Upper lobe of left lung (tissue), 6 donors: ENCODE results near the gene PRKAR1A. TPM values are rescaled to one million over a fixed set of nuclear protein-coding genes. Genes with fewer than 3 reads are reported as not detected.

Experiments used
- ATAC-seq, 2 donors: fragments of 200-7000 bp; cut with Tn5 transposase; one replicate each; pipeline ENCODE4 v1.9.1; 2022; ENCODE audit warnings: mild to moderate bottlenecking in 2 of 2, moderate library complexity in 2 of 2; ENCODE audit not compliant: low FRiP score in 2 of 2
- DNase-seq, 2 donors: peaks; one replicate each; pipeline ENCODE4 v3.0.0-alpha.2; 2019 to 2020
- H3K27ac ChIP-seq, 4 donors: fragments of 200-600 bp; sonication (generic); one replicate each; pipeline ENCODE4 v1.5.1; 2016 to 2019
- H3K27me3 ChIP-seq, 4 donors: fragments of 200-600 bp; sonication (generic); one replicate each; pipeline ENCODE4 v1.5.1; 2017 to 2019
- H3K36me3 ChIP-seq, 4 donors: fragments of 200-600 bp; sonication (generic); one replicate each; pipeline ENCODE4 v1.5.1; 2016 to 2019
- H3K4me1 ChIP-seq, 4 donors: fragments of 200-600 bp; sonication (generic); one replicate each; pipeline ENCODE4 v1.5.1; 2018 to 2019
- H3K4me3 ChIP-seq, 4 donors: fragments of 200-600 bp; sonication (generic); one replicate each; pipeline ENCODE4 v1.5.1; 2017 to 2019; ENCODE audit warnings: mild to moderate bottlenecking in 2 of 4, moderate library complexity in 1 of 4
- H3K9me3 ChIP-seq, 4 donors: fragments of 200-600 bp; sonication (generic); one replicate each; pipeline ENCODE4 v1.5.1; 2018 to 2019
- EP300 ChIP-seq, 4 donors: sonication (generic); formaldehyde crosslinking; IDR thresholded peaks; one replicate each; pipeline ENCODE4 v1.5.1; 2017; ENCODE audit warnings: antibody characterized with exemption in 4 of 4, control low read depth in 2 of 4
- POLR2A ChIP-seq, 4 donors: fragments of 450-650 bp; IDR thresholded peaks; one replicate each; pipeline ENCODE4 v1.5.1; 2016 to 2017; ENCODE audit warnings: antibody characterized with exemption in 4 of 4, mild to moderate bottlenecking in 2 of 4
- POLR2AphosphoS5 ChIP-seq, 2 donors: sonication (generic); formaldehyde crosslinking; IDR thresholded peaks; one replicate each; pipeline ENCODE4 v1.5.1; 2017; ENCODE audit warnings: antibody characterized with exemption in 2 of 2
- WGBS, 2 donors: methylation state at CpG; one replicate each; pipeline ENCODE4 v1.1.5; 2017 to 2018; 5-methylcytosine and 5-hydroxymethylcytosine counted together
- total RNA-seq, 6 donors: library from RNA; depleted of rRNA in 4 of 6; stranded (reverse); fragments of >200 nt in 4 of 6; gene quantifications; one replicate each; pipeline versions ENCODE4 v1.1.0 to v1.2.1, GENCODE V29; 2016 to 2021
- TF ChIP-seq, protein P1 (sequence below), 6 experiments: fragments of 450-650 bp in 4 of 6; fragments of 200-600 bp in 2 of 6; sonication (generic) in 2 of 6; IDR thresholded peaks; one replicate each; pipeline ENCODE4 v1.5.1; 2016 to 2019; ENCODE audit warnings: antibody characterized with exemption in 6 of 6
- donor health status: DM: no; HTN: no; CAD: no; lungs with moderate emphysema.
- donor health status: DM: no; HTN: yes; CAD: no; lungs with severe emphysema.

The PRKAR1A gene
- total RNA-seq, 6 donors from 2014 or later: 161 to 490 (median 396) TPM

DNA sequence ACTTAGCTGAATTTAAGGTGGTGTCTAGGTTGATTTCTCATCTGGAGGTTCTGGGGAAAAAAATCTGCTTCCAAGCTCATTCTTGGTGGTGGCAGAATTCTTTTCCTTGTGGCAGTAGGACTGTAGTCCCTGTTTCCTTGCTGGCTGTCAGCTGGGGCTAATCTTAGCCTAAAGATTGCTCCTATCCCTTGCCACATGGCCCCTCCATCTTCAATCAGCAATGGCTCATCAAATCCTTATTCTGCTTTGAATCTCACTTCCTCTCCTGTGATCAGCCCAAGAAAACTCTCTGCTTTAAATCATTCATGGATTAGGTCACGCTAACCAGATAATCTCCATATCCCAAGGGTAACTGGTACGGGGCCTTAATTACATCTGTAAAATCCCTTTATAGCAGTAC is 82.3 kb downstream of the PRKAR1A start:
- no peak for ATAC-seq
- Histone ChIP-seq H3K4me1 (peaks cover 8 to 28% (median 21%) of the 10 kb centered on the region in 4 donors), H3K27me3 (peaks cover 0 to 2% (median 0%) of the 10 kb centered on the region in 4 donors), H3K27ac (peak overlapping the region in 1 of 4 donors; percentile 48), H3K4me3 (no peak overlapping the region), H3K9me3 (no peaks in the 10 kb centered on the region), H3K36me3 (peaks cover 0 to 3% (median 0%) of the 10 kb centered on the region in 4 donors)
- no peak for DNase-seq
- 94 to 97% methylated on average over 2 of the region's 2 CpGs for WGBS, 2 donors
- TF ChIP-seq EP300 (IDR thresholded peaks at IDR 0.05) (no peak), POLR2A (IDR thresholded peaks at IDR 0.05) (no peak)

DNA sequence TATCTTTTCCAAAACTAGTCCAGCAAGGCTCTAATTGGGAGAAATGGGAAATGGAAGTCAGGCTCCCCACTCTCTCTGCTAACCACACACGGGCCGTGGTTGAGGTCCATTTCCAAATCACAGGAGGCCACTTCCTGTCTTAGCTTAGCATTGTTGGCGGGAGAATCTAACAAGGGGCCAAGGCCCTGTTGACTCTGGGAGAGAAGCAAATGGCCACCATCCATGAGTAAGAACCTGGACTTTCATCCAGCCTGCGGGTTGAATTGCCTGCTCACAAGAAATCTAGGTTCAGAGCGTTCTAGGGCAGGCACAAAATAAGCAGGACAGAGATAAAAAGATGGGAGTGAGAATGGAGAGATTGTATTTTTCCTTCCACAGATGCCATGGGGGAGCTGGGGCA is 83.3 kb downstream of the PRKAR1A start:
- peak overlapping the region in 2 of 4 donors; percentile 16 to 48 for H3K27ac ChIP-seq
- WGBS, 2 donors: 50 to 61% methylated on average over 5 of the region's 5 CpGs
- peak in 1 of 2 donors; percentile 60 for ATAC-seq

GRCh38 chr17:68595986-68596385 is 83.8 kb downstream of the PRKAR1A start:
- WGBS, 2 donors: 52 to 64% methylated on average over 2 of the region's 2 CpGs
- H3K27ac ChIP-seq: peak overlapping the region in 3 of 4 donors; percentile 16 to 54 (median 48)
- no peaks in the 10 kb centered on the region for H3K9me3 ChIP-seq
- H3K4me3 ChIP-seq: no peak overlapping the region
- H3K27me3 ChIP-seq: peaks cover 0 to 16% (median 0%) of the 10 kb centered on the region in 4 donors
- DNase-seq: no peak
- TF ChIP-seq POLR2AphosphoS5 (IDR thresholded peaks at IDR 0.05) (no peak), POLR2A (IDR thresholded peaks at IDR 0.05) (no peak), EP300 (IDR thresholded peaks at IDR 0.05) (no peak)
- TF ChIP-seq, protein P1, sequence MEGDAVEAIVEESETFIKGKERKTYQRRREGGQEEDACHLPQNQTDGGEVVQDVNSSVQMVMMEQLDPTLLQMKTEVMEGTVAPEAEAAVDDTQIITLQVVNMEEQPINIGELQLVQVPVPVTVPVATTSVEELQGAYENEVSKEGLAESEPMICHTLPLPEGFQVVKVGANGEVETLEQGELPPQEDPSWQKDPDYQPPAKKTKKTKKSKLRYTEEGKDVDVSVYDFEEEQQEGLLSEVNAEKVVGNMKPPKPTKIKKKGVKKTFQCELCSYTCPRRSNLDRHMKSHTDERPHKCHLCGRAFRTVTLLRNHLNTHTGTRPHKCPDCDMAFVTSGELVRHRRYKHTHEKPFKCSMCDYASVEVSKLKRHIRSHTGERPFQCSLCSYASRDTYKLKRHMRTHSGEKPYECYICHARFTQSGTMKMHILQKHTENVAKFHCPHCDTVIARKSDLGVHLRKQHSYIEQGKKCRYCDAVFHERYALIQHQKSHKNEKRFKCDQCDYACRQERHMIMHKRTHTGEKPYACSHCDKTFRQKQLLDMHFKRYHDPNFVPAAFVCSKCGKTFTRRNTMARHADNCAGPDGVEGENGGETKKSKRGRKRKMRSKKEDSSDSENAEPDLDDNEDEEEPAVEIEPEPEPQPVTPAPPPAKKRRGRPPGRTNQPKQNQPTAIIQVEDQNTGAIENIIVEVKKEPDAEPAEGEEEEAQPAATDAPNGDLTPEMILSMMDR (IDR thresholded peaks at IDR 0.05): no peak
- no peak for ATAC-seq
- H3K36me3 ChIP-seq: peaks cover 0 to 3% (median 0%) of the 10 kb centered on the region in 4 donors
- peaks cover 13 to 34% (median 33%) of the 10 kb centered on the region in 4 donors for H3K4me1 ChIP-seq

More for the DNA sequence above, 83.3 kb downstream of the PRKAR1A start:
- no peaks in the 10 kb centered on the region for H3K9me3 ChIP-seq
- H3K36me3 ChIP-seq: peaks cover 0 to 3% (median 0%) of the 10 kb centered on the region in 4 donors
- TF ChIP-seq, protein P1 (IDR thresholded peaks at IDR 0.05): no peak
- TF ChIP-seq POLR2A (IDR thresholded peaks at IDR 0.05) (no peak), POLR2AphosphoS5 (IDR thresholded peaks at IDR 0.05) (no peak), EP300 (IDR thresholded peaks at IDR 0.05) (no peak)
- H3K4me3 ChIP-seq: no peak overlapping the region
- H3K4me1 ChIP-seq: peaks cover 9 to 31% (median 30%) of the 10 kb centered on the region in 4 donors
- peaks cover 0 to 12% (median 0%) of the 10 kb centered on the region in 4 donors for H3K27me3 ChIP-seq
- no peak for DNase-seq

DNA sequence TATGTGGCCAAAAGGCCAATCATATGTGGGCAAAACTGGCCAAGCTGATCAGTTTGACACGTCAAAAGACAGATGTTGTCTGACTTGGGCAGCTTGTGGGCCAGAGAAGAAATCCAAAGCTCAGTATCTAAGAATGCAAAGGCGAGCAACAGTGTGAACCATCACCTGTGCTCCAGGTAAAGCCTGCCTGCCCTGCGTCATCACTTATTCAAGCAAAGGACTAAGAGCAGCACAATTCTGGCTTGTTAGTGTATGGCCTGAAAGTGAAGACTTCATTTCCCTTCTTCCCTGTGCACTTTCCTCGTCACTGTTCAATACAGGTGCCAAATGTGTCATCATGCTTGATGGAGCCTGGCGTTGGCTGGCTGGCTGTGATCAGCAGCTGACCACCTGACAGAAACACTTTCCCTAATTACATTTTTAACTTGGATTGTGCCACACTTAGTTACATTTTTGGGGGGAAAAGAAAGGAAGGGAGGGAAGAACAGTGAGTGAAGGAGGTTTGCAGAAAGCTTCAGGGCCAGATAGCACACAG is 84.2 kb downstream of the PRKAR1A start:
- 60 to 81% methylated on average over 5 of the region's 5 CpGs for WGBS, 2 donors
- Histone ChIP-seq H3K27ac (peak overlapping the region in 1 of 4 donors; percentile 54), H3K4me3 (no peak overlapping the region), H3K27me3 (peaks cover 0 to 21% (median 0%) of the 10 kb centered on the region in 4 donors), H3K36me3 (peaks cover 0 to 3% (median 0%) of the 10 kb centered on the region in 4 donors), H3K4me1 (peaks cover 18 to 39% (median 37%) of the 10 kb centered on the region in 4 donors), H3K9me3 (no peaks in the 10 kb centered on the region)
- DNase-seq (no peak), ATAC-seq (no peak)
- TF ChIP-seq EP300 (IDR thresholded peaks at IDR 0.05) (no peak), POLR2AphosphoS5 (IDR thresholded peaks at IDR 0.05) (no peak), POLR2A (IDR thresholded peaks at IDR 0.05) (no peak)
- TF ChIP-seq, protein P1 (IDR thresholded peaks at IDR 0.05): no peak

GRCh38 chr17:68598074-68598473 is 85.8 kb downstream of the PRKAR1A start:
- DNase-seq: no peak
- Histone ChIP-seq H3K27me3 (peaks cover 0 to 21% (median 0%) of the 10 kb centered on the region in 4 donors), H3K4me1 (peaks cover 19 to 48% (median 39%) of the 10 kb centered on the region in 4 donors), H3K27ac (peak overlapping the region; percentile 87 to 93 (median 90)), H3K36me3 (no peaks in the 10 kb centered on the region), H3K9me3 (no peaks in the 10 kb centered on the region), H3K4me3 (peak overlapping the region in 3 of 4 donors; percentile 64 to 76 (median 69))
- 74 to 86% methylated on average over 4 of the region's 4 CpGs for WGBS, 2 donors
- TF ChIP-seq POLR2A (IDR thresholded peaks at IDR 0.05): peak in 1 of 4 donors; percentile 12
- no peak for TF ChIP-seq EP300 (IDR thresholded peaks at IDR 0.05)
- TF ChIP-seq, protein P1 (IDR thresholded peaks at IDR 0.05): no peak
- peak in 1 of 2 donors; percentile 1 for TF ChIP-seq POLR2AphosphoS5 (IDR thresholded peaks at IDR 0.05)
- no peak for ATAC-seq
